ENCODE measurements around the gene DHRS13.
"Not testable (repeated sequence)": the region's sequence is repeated elsewhere in the genome, so short reads cannot be mapped to it uniquely, and the experiment has no call there.

The DHRS13 gene

DNA sequence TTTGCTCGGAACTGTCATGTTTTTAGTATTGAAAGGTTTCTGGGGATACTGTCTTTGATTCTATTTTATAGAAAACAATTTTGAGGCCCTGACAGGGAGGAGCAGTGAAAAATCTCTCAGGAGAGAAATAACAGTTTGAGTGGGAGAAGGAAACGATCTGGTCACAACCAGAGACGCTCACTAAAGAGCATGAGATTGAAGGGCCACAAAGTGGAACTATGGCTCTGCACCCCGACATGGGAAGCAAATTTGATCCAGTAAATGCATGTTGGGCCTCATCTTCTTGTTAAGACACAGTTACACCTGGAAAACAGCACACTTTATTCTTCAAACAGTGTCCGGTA lies 47.6 kb downstream of the DHRS13 start:
- H3K27me3 Mint-ChIP-seq: no peaks in the 10 kb centered on the region
- peaks cover 38% of the 10 kb centered on the region for H3K4me1 Mint-ChIP-seq (ENCODE audit: low read depth)
- H3K4me3 Mint-ChIP-seq: peak overlapping the region; percentile 95
- H3K36me3 Mint-ChIP-seq (ENCODE audit: low read depth): peaks cover 53% of the 10 kb centered on the region
- DNase-seq: no peak
- H3K27ac Mint-ChIP-seq: peak overlapping the region; percentile 96
- no peaks in the 10 kb centered on the region for H3K9me3 Mint-ChIP-seq

DNA sequence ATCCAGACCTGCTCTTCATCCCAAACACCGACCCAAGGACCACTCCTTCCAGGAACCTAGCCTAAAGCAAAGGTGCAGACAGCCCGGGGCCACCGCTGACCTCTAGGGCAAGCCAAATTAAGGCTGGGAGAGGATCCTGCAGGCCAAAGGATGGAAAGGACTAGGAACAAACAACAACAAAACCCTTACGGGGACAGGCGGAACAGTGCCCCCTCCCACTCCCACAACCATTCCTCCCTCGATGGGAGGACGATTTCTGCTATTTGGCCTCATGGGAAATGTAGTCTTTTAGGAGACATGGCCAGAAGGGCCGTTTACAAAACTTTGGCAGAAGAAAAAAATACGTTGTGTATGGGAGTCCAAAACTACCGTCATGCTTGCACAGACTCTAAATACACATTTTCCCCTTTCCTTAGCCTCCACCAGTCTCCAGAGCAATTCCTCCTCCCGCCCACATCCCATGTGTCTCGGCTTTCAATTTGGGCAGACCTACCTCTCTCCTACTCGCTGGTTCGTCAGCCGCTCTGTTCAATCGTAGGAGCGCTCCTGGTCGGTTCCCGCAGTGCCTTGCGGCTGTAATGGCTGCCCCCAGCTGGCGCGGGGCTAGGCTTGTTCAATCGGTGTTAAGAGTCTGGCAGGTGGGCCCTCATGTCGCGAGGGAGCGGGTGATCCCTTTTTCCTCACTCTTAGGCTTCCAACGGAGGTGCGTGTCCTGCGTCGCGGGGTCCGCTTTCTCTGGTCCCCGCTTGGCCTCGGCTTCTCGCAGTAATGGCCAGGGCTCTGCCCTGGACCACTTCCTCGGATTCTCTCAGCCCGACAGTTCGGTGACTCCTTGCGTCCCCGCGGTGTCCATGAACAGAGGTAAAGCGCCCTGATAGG lies 48.2 kb downstream of the DHRS13 start, which contains the start of gene ERAL1:
Gene ERAL1 (plus strand): TSS at position 560 of the 879 bp plus-strand sequence. CDS start 19 bp downstream, at position 579.
- Mint-ChIP-seq H3K27ac (peak within 1 kb of the TSS; percentile 96), H3K36me3 (ENCODE audit: low read depth) (peaks cover 49% of the 10 kb centered on the region), H3K4me1 (ENCODE audit: low read depth) (peaks cover 38% of the 10 kb centered on the region), H3K4me3 (peak within 1 kb of the TSS; percentile 95), H3K27me3 (no peaks in the 10 kb centered on the region), H3K9me3 (no peaks in the 10 kb centered on the region)
- peak; percentile 87 for DNase-seq

DNA sequence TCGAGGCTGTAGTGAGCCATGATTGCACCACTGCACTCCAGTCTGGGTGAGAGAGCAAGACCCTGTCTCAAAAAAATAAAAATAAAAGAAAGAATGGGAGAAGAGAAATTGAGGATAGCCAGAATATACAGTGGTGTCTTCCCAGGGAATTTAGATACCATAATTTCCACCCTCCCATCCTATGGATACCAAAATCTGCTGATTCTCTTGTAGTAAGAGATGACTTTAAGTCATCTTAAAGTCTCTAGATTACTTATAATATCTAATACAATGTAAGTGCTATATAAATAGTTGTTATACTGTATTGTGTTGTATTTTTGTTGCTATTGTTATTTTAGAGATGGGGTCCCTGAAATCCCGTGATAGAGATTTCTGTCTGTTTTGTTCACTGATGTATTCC lies 49.6 kb downstream of the DHRS13 start:
- peak overlapping the region; percentile 61 for H3K27ac Mint-ChIP-seq
- no peaks in the 10 kb centered on the region for H3K27me3 Mint-ChIP-seq
- H3K4me1 Mint-ChIP-seq (ENCODE audit: low read depth): peaks cover 39% of the 10 kb centered on the region
- H3K4me3 Mint-ChIP-seq: peak overlapping the region; percentile 95
- no peak for DNase-seq
- H3K9me3 Mint-ChIP-seq: no peaks in the 10 kb centered on the region
- H3K36me3 Mint-ChIP-seq (ENCODE audit: low read depth): peaks cover 35% of the 10 kb centered on the region

DNA sequence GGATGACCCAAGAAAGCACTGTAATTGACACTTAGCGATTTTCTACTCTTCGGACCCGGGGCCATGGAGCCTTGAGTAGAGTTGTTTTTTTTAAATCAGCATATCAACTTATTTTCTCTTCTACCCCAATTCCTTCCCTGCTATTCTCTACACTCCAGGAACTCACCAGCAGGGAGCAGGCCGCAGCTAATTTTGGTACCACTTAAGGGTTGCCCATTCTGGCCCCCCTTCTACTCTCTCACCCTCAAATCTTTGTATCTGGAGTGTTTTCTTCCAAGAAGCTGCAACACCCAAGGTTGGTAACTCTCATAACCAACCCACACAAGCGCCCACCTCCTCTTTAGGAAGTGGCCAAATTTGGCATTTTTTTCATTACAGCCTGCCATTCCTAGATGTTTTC lies 53.6 kb downstream of the DHRS13 start:
- no peak overlapping the region for H3K27ac Mint-ChIP-seq
- H3K4me1 Mint-ChIP-seq (ENCODE audit: low read depth): peaks cover 10% of the 10 kb centered on the region
- DNase-seq: no peak
- no peaks in the 10 kb centered on the region for H3K36me3 Mint-ChIP-seq (ENCODE audit: low read depth)
- no peak overlapping the region for H3K4me3 Mint-ChIP-seq
- H3K27me3 Mint-ChIP-seq: no peaks in the 10 kb centered on the region
- no peaks in the 10 kb centered on the region for H3K9me3 Mint-ChIP-seq

DNA sequence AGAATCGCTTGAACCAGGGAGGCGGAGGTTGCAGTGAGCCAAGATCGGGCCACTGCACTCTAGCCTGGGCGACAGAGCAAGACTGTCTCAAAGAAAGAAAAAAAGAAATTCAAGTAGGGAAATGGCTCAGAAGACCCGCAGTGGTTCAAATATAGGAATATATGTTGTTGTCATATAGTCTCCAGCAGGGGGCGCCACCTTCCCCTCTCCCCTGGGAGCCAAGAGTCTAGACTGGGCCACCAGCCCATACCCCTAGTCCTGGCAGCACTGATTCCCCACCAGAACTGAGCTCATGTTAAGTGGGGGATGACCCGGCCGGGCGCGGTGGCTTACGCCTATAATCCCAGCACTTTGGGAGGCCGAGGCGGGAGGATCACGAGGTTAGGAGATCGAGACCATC lies 54.2 kb downstream of the DHRS13 start:
- not testable (repeated sequence) for H3K27ac Mint-ChIP-seq; H3K4me1 Mint-ChIP-seq (ENCODE audit: low read depth); H3K9me3 Mint-ChIP-seq; H3K4me3 Mint-ChIP-seq; H3K36me3 Mint-ChIP-seq (ENCODE audit: low read depth); H3K27me3 Mint-ChIP-seq
- DNase-seq: peak; percentile 73
